Gastroesophageal sphincter (tissue), 3 donors: ENCODE data around the gene GJA4.

ENCODE experiments used
- CTCF ChIP-seq, 4 experiments: fragments of 200-600 bp in 2 of 4; fragments of 450-650 bp in 2 of 4; sonication (generic) in 1 of 4; IDR thresholded peaks; one replicate each; pipeline ENCODE4 v1.5.1; 2017 to 2019; ENCODE audit warnings: antibody characterized with exemption in 4 of 4, mild to moderate bottlenecking in 2 of 4, moderate library complexity in 2 of 4
- EP300 ChIP-seq: sonication (generic); formaldehyde crosslinking; IDR thresholded peaks from one replicate; pipeline ENCODE4 v1.6.1; 2017; ENCODE audit warnings: antibody characterized with exemption, mild to moderate bottlenecking
- POLR2A ChIP-seq, 2 donors: fragments of 450-650 bp; IDR thresholded peaks; one replicate each; pipeline ENCODE4 v1.6.1; 2017; ENCODE audit warnings: antibody characterized with exemption in 2 of 2, mild to moderate bottlenecking in 2 of 2, moderate library complexity in 1 of 2

GRCh38 chr1:34831721-34832246, 39.0 kb downstream of the GJA4 start:
- TF ChIP-seq CTCF (IDR thresholded peaks at IDR 0.05) (no peak), EP300 (no peak), POLR2A (IDR thresholded peaks at IDR 0.05) (no peak)
